Measurements from ENCODE around the gene MAST1. TPM values are rescaled to one million over a fixed set of nuclear protein-coding genes. Genes with fewer than 3 reads are reported as not detected.
A peak's percentile ranks its signal among the peaks of the same experiment; 100 is the strongest.

The MAST1 gene
- total RNA-seq, 1 donor = under 0.01 TPM

DNA sequence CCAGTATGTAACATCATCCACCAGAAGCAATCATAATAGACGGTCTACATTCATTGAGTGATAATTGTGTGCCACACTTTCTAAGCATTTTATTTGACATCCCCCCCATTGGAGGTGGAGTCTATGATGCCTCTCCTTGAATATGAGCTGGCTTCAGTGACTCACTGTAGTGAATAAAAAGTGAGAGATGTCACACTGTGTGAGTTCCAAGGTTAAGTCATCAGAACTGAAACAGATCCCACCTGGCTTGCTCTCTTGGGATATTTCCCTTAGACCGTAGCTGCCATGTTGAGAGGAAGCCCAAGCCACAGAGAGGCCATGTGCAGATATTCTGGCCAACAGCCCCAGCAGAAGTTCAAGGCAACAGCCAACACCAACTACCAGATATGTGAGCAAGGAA, 16.6 kb upstream of the MAST1 start:
- H3K4me3 ChIP-seq (ENCODE audit: low read depth, low read length) = no peak overlapping the region
- no peak for DNase-seq (ENCODE audit: low read depth)
- TF ChIP-seq, protein P1, sequence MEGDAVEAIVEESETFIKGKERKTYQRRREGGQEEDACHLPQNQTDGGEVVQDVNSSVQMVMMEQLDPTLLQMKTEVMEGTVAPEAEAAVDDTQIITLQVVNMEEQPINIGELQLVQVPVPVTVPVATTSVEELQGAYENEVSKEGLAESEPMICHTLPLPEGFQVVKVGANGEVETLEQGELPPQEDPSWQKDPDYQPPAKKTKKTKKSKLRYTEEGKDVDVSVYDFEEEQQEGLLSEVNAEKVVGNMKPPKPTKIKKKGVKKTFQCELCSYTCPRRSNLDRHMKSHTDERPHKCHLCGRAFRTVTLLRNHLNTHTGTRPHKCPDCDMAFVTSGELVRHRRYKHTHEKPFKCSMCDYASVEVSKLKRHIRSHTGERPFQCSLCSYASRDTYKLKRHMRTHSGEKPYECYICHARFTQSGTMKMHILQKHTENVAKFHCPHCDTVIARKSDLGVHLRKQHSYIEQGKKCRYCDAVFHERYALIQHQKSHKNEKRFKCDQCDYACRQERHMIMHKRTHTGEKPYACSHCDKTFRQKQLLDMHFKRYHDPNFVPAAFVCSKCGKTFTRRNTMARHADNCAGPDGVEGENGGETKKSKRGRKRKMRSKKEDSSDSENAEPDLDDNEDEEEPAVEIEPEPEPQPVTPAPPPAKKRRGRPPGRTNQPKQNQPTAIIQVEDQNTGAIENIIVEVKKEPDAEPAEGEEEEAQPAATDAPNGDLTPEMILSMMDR (IDR thresholded peaks at IDR 0.05; ENCODE audit: insufficient read depth, low read length) = no peak

DNA sequence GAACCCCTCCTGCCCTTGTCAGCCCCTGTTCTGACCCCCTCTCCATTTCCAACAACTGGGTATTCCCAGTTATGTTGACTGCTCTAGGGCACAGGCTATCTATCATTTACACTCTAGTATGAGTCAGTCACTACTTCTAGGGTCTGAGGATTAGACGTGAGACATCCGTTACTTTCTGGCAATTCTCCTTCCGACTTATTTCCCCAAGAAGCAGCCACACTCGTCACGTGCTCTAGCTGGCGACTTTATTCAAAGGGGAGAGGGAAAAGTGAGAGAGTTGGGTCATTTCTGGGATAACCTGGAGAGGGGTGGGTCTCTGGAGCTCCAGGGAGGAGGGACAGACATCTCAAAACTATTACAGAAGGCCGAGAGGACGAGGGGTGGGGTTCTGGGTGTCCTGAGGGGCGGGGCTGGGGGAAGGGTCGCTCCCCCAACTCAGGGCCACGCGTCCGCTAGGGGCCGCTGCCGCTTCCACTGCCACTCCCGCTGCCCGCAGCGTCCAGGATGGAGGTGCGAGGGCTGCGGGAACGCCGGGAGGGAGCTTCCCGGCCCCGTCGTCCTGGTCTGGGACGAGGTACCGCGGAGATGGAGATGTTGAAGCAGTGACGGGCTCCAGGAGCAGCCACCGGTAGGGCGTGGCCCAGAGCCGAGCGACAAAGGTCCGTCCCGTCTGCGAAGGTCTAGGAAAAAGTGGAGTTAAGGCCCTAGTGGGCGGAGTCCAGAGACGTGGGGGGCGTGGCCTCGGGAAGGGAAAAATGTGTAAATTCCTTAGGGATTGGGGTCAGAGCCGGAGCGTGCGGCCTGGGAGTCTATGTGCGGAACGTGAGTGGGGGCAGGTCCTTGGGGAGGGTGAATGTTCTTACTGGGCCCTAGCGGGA, 12.8 kb upstream of the MAST1 start:
- DNase-seq (ENCODE audit: low read depth) = no peak
- H3K4me3 ChIP-seq (ENCODE audit: low read depth, low read length) = no peak overlapping the region
- TF ChIP-seq, protein P1 (IDR thresholded peaks at IDR 0.05; ENCODE audit: insufficient read depth, low read length) = peak; percentile 26

DNA sequence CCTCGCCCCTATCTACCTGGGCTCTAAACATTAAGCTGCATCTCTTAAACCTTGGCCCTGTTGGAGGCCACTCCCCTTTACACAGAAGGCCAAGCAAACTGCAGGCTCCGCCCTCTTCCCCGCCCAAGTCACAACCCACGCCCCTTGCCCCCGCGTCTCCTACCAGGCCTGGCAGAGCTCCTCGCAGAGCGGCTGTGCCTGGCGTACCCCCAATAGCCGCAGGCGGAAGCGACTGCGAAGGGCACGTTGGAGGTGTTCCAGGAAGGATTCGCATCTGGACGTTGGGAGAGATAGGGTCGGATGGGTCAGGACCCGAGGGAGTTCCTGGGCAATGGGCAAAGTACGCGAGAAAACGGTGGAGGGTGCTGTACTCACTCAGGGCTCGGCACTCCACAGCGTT, 9.8 kb upstream of the MAST1 start:
- no peak overlapping the region for H3K4me3 ChIP-seq (ENCODE audit: low read depth, low read length)
- TF ChIP-seq, protein P1 (IDR thresholded peaks at IDR 0.05; ENCODE audit: insufficient read depth, low read length) = no peak
- DNase-seq (ENCODE audit: low read depth) = no peak

DNA sequence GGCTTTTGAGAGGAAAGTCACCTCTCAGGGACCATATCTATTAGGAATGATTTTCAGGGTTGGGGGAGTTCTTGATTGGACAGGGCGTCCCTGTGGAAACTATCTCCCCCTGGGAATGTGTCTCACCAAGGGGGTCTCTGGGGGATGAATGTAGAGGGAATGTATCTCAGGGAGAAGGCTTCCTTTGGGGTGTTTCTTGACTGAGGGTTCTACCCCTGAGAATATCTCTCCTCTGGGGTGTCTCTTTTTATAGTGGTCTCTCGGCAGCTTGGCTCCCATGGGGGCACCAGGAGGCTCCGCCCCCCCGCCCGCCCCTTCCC, 4.9 kb upstream of the MAST1 start:
- TF ChIP-seq, protein P1 (IDR thresholded peaks at IDR 0.05; ENCODE audit: insufficient read depth, low read length) = no peak
- H3K4me3 ChIP-seq (ENCODE audit: low read depth, low read length) = peak overlapping the region; percentile 3

DNA sequence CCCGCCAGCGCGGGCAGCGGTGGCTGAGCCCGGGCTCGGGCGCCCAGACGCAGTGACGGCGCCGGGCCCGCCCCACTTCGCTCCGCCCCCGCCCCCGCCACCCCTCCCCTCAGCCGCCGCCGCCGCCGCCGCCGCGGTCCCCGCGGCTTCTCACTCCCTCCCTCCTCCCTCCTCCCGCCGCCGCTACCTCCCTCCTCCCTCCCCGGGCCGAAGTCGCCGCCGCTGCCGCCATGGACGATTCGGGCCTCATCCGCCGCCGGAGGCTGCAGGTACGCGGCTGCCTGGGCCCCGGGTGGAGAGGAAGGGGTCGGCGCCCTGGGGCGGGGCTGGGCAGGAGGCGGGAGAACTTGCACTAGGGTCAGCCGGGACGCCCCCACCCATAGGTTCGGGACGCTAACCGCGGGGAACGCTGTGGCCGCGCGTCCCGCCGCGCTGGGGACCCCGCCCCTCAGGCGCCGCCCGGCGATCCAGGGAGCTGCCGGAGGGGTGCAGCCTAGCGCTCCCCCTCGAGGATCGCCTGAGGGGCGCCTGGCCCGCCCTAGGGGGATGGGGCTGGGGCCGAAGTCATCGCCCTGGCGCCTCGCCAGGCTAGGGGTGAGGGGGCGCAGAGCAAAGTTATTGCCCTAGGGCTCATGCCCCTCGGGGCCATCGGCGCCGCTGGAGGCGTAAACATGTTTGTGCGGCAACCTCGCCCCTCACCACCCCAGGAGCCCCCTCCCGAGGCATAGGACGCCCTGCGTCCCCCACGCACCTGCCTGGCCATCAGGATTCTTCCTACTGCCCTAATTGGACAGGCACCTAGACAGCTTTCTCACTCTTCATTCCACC, 4.4 kb upstream of the MAST1 start:
- DNase-seq (ENCODE audit: low read depth) = no peak
- peak overlapping the region; percentile 48 for H3K4me3 ChIP-seq (ENCODE audit: low read depth, low read length)
- TF ChIP-seq, protein P1 (IDR thresholded peaks at IDR 0.05; ENCODE audit: insufficient read depth, low read length) = no peak

More for the DNA sequence above, 4.9 kb upstream of the MAST1 start:
- no peak for DNase-seq (ENCODE audit: low read depth)

DNA sequence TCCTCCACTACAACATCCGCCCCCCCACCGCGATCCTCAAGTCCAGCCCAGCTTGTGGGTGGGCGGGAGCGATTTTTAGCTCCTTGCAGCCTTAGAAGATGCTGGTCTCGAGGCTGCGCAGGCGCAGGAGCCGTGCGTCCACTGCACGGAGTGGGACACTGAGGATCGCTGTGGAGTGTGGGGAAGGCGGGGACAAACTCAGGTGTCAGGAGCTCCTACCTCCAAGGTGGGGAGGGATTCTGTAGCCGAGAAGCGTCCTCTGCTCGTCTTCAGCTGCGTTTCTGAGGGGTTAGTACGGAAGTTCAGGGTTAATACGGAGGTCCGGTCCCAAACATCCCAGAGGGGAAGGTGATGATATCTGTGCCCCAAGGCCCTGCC, 3.8 kb upstream of the MAST1 start, which contains the start of gene RTBDN:
Gene RTBDN (minus strand): TSS at position 14 of the 378 bp plus-strand sequence. CDS start 4,600 bp downstream, outside the sequence.
- H3K4me3 ChIP-seq (ENCODE audit: low read depth, low read length) = peak within 1 kb of the TSS; percentile 48
- no peak for DNase-seq (ENCODE audit: low read depth)
- TF ChIP-seq, protein P1 (IDR thresholded peaks at IDR 0.05; ENCODE audit: insufficient read depth, low read length) = no peak

All from fibroblast of the aortic adventitia (primary cell).